ENCODE results near the gene ATP8B4.
"Not testable (repeated sequence)": the region's sequence is repeated elsewhere in the genome, so short reads cannot be mapped to it uniquely, and the experiment has no call there.

Gene ATP8B4

GRCh38 chr15:50109076-50109987 is 9.7 kb downstream of the ATP8B4 start:
- Histone ChIP-seq H3K9me3 (ENCODE audit: control insufficient read depth, low read length) (no peaks in the 10 kb centered on the region), H3K4me3 (ENCODE audit: insufficient read depth, low read depth, low read length, poor library complexity, severe bottlenecking) (no peak overlapping the region), H3K4me1 (ENCODE audit: control insufficient read depth, insufficient read depth, low read length, poor library complexity, severe bottlenecking) (no peaks in the 10 kb centered on the region), H3K27me3 (replicated peaks; ENCODE audit: control insufficient read depth, insufficient read depth, low read length, poor library complexity, severe bottlenecking) (no peaks in the 10 kb centered on the region), H3K36me3 (ENCODE audit: control insufficient read depth, insufficient read depth, low read length) (no peaks in the 10 kb centered on the region), H3K27ac (ENCODE audit: insufficient read depth, low read length, poor library complexity, severe bottlenecking) (no peak overlapping the region)
- no peak for DNase-seq

GRCh38 chr15:50108461-50108860 is 10.6 kb downstream of the ATP8B4 start:
- no peaks in the 10 kb centered on the region for H3K9me3 ChIP-seq (ENCODE audit: control insufficient read depth, low read length)
- H3K36me3 ChIP-seq (ENCODE audit: control insufficient read depth, insufficient read depth, low read length), result no peaks in the 10 kb centered on the region
- no peak for DNase-seq
- H3K4me3 ChIP-seq (ENCODE audit: insufficient read depth, low read depth, low read length, poor library complexity, severe bottlenecking), result no peak overlapping the region
- H3K27ac ChIP-seq (ENCODE audit: insufficient read depth, low read length, poor library complexity, severe bottlenecking), result no peak overlapping the region
- no peaks in the 10 kb centered on the region for H3K4me1 ChIP-seq (ENCODE audit: control insufficient read depth, insufficient read depth, low read length, poor library complexity, severe bottlenecking)
- no peaks in the 10 kb centered on the region for H3K27me3 ChIP-seq (replicated peaks; ENCODE audit: control insufficient read depth, insufficient read depth, low read length, poor library complexity, severe bottlenecking)

GRCh38 chr15:50107591-50108408 is 11.2 kb downstream of the ATP8B4 start:
- no peak for DNase-seq
- no peak overlapping the region for H3K4me3 ChIP-seq (ENCODE audit: insufficient read depth, low read depth, low read length, poor library complexity, severe bottlenecking)
- no peaks in the 10 kb centered on the region for H3K4me1 ChIP-seq (ENCODE audit: control insufficient read depth, insufficient read depth, low read length, poor library complexity, severe bottlenecking)
- H3K27me3 ChIP-seq (replicated peaks; ENCODE audit: control insufficient read depth, insufficient read depth, low read length, poor library complexity, severe bottlenecking), result no peaks in the 10 kb centered on the region
- no peak overlapping the region for H3K27ac ChIP-seq (ENCODE audit: insufficient read depth, low read length, poor library complexity, severe bottlenecking)
- H3K9me3 ChIP-seq (ENCODE audit: control insufficient read depth, low read length), result no peaks in the 10 kb centered on the region
- no peaks in the 10 kb centered on the region for H3K36me3 ChIP-seq (ENCODE audit: control insufficient read depth, insufficient read depth, low read length)

GRCh38 chr15:50107157-50107556 is 11.9 kb downstream of the ATP8B4 start:
- no peaks in the 10 kb centered on the region for H3K9me3 ChIP-seq (ENCODE audit: control insufficient read depth, low read length)
- H3K4me3 ChIP-seq (ENCODE audit: insufficient read depth, low read depth, low read length, poor library complexity, severe bottlenecking), result no peak overlapping the region
- H3K27ac ChIP-seq (ENCODE audit: insufficient read depth, low read length, poor library complexity, severe bottlenecking), result no peak overlapping the region
- no peaks in the 10 kb centered on the region for H3K36me3 ChIP-seq (ENCODE audit: control insufficient read depth, insufficient read depth, low read length)
- no peaks in the 10 kb centered on the region for H3K27me3 ChIP-seq (replicated peaks; ENCODE audit: control insufficient read depth, insufficient read depth, low read length, poor library complexity, severe bottlenecking)
- no peaks in the 10 kb centered on the region for H3K4me1 ChIP-seq (ENCODE audit: control insufficient read depth, insufficient read depth, low read length, poor library complexity, severe bottlenecking)
- DNase-seq, result no peak

- H3K9me3 ChIP-seq (ENCODE audit: control insufficient read depth, low read length), result no peaks in the 10 kb centered on the region
- DNase-seq, result no peak
- no peaks in the 10 kb centered on the region for H3K36me3 ChIP-seq (ENCODE audit: control insufficient read depth, insufficient read depth, low read length)
- H3K4me1 ChIP-seq (ENCODE audit: control insufficient read depth, insufficient read depth, low read length, poor library complexity, severe bottlenecking), result no peaks in the 10 kb centered on the region
- H3K27me3 ChIP-seq (replicated peaks; ENCODE audit: control insufficient read depth, insufficient read depth, low read length, poor library complexity, severe bottlenecking), result no peaks in the 10 kb centered on the region
- H3K4me3 ChIP-seq (ENCODE audit: insufficient read depth, low read depth, low read length, poor library complexity, severe bottlenecking), result no peak overlapping the region
- no peak overlapping the region for H3K27ac ChIP-seq (ENCODE audit: insufficient read depth, low read length, poor library complexity, severe bottlenecking)
Measured at GRCh38 chr15:50106457-50106856, 12.6 kb downstream of the ATP8B4 start.

DNA sequence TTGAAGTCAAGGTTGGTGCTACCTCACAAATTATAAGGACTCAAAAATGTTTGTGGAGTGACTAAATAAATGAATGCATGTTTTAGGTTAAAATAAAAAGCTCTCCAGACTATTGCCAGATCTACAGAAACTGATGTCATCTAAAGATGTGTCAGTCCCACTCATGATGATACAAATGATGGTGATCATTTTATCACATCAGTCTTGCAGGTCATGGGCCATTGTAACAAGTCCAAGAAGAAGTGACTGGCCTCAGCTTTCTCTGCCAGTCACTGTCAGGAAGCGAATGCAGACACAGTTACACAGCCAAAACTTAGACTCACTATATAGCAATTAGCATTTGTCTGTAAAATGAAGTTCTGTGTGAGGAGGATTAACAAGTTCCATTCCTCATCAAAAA is 18.5 kb downstream of the ATP8B4 start:
- no peak for DNase-seq
- Histone ChIP-seq H3K4me3 (ENCODE audit: insufficient read depth, low read depth, low read length, poor library complexity, severe bottlenecking) (no peak overlapping the region), H3K27me3 (replicated peaks; ENCODE audit: control insufficient read depth, insufficient read depth, low read length, poor library complexity, severe bottlenecking) (no peaks in the 10 kb centered on the region), H3K36me3 (ENCODE audit: control insufficient read depth, insufficient read depth, low read length) (no peaks in the 10 kb centered on the region), H3K9me3 (ENCODE audit: control insufficient read depth, low read length) (no peaks in the 10 kb centered on the region), H3K27ac (ENCODE audit: insufficient read depth, low read length, poor library complexity, severe bottlenecking) (no peak overlapping the region), H3K4me1 (ENCODE audit: control insufficient read depth, insufficient read depth, low read length, poor library complexity, severe bottlenecking) (no peaks in the 10 kb centered on the region)

- no peak overlapping the region for H3K27ac ChIP-seq (ENCODE audit: insufficient read depth, low read length, poor library complexity, severe bottlenecking)
- no peaks in the 10 kb centered on the region for H3K27me3 ChIP-seq (replicated peaks; ENCODE audit: control insufficient read depth, insufficient read depth, low read length, poor library complexity, severe bottlenecking)
- H3K9me3 ChIP-seq (ENCODE audit: control insufficient read depth, low read length), result no peaks in the 10 kb centered on the region
- no peak for DNase-seq
- H3K4me3 ChIP-seq (ENCODE audit: insufficient read depth, low read depth, low read length, poor library complexity, severe bottlenecking), result no peak overlapping the region
- H3K4me1 ChIP-seq (ENCODE audit: control insufficient read depth, insufficient read depth, low read length, poor library complexity, severe bottlenecking), result no peaks in the 10 kb centered on the region
- no peaks in the 10 kb centered on the region for H3K36me3 ChIP-seq (ENCODE audit: control insufficient read depth, insufficient read depth, low read length)
Measured at GRCh38 chr15:50098545-50098944, 20.5 kb downstream of the ATP8B4 start.

DNA sequence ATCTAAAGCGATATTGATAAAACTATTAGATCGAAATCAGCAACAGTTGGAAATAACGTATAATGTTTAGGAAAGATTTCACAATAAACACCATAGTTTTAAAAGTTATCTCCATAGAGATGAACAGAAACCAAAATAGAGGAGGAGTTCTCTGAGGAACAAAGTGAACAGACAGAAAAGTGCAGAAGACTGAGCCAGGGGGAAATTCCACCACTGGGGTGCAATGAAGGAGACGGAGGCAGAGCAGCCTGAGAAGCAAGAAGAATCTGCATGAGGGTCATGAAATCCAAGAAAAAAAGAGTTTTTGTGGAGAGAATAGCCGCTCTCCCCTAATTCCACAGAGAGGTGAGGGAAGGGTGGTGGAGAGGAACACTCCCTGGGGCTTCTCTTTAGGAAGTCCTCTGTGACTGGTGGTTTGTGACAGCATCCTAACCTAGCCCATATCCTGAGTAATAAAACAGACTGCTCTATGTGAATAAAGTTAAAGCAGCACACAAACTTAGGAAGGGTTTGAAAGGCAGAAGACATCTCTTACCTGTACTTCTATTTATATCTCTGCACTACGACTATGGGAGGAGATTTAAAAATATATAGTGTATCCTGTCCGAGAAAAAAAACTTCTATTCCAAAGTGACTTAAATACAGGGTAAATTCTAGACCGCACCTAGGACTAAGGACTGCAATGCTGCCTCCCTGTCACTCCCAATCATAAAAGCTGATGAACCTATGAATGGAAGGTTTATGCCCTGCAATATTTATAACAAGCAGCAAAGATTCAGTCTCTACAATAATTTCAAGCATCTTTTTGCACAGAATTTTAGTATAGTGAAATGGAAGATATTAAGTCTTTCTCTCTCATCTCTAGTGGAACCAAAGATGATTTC is 22.9 kb downstream of the ATP8B4 start:
- H3K9me3 ChIP-seq (ENCODE audit: control insufficient read depth, low read length), result no peaks in the 10 kb centered on the region
- no peaks in the 10 kb centered on the region for H3K27me3 ChIP-seq (replicated peaks; ENCODE audit: control insufficient read depth, insufficient read depth, low read length, poor library complexity, severe bottlenecking)
- no peak for DNase-seq
- no peak overlapping the region for H3K27ac ChIP-seq (ENCODE audit: insufficient read depth, low read length, poor library complexity, severe bottlenecking)
- no peaks in the 10 kb centered on the region for H3K4me1 ChIP-seq (ENCODE audit: control insufficient read depth, insufficient read depth, low read length, poor library complexity, severe bottlenecking)
- no peaks in the 10 kb centered on the region for H3K36me3 ChIP-seq (ENCODE audit: control insufficient read depth, insufficient read depth, low read length)
- H3K4me3 ChIP-seq (ENCODE audit: insufficient read depth, low read depth, low read length, poor library complexity, severe bottlenecking), result no peak overlapping the region

GRCh38 chr15:50089386-50089785 is 29.6 kb downstream of the ATP8B4 start:
- H3K4me3 ChIP-seq (ENCODE audit: insufficient read depth, low read depth, low read length, poor library complexity, severe bottlenecking); H3K4me1 ChIP-seq (ENCODE audit: control insufficient read depth, insufficient read depth, low read length, poor library complexity, severe bottlenecking); H3K27me3 ChIP-seq (replicated peaks; ENCODE audit: control insufficient read depth, insufficient read depth, low read length, poor library complexity, severe bottlenecking); DNase-seq; H3K36me3 ChIP-seq (ENCODE audit: control insufficient read depth, insufficient read depth, low read length); H3K27ac ChIP-seq (ENCODE audit: insufficient read depth, low read length, poor library complexity, severe bottlenecking); H3K9me3 ChIP-seq (ENCODE audit: control insufficient read depth, low read length): not testable (repeated sequence)
